Measurements from ENCODE around the gene PBX4.

The PBX4 gene

DNA sequence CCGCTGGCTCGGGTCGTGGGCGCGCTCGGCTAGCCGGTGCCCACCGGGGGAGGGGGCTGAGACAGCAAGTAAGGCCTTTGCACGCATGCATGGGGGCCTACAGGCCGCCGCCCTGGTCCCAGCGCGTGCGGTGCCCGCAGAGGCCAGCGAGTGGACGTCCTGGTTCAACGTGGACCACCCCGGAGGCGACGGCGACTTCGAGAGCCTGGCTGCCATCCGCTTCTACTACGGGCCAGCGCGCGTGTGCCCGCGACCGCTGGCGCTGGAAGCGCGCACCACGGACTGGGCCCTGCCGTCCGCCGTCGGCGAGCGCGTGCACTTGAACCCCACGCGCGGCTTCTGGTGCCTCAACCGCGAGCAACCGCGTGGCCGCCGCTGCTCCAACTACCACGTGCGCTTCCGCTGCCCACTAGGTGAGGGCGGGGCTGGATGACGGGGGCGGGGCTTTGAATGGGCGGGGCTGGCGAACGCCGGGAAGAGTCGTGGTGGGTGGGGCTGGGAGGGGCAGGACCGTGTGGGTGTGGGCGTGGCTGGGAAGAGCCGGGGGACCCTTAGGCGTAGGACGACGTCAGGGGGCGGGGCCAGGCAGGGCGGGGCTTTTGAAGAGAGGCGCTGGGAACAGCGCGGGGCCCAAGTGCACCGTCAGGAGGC is 78.3 kb downstream of the PBX4 start:
- peak; percentile 40 for DNase-seq (ENCODE audit: low spot score)

DNA sequence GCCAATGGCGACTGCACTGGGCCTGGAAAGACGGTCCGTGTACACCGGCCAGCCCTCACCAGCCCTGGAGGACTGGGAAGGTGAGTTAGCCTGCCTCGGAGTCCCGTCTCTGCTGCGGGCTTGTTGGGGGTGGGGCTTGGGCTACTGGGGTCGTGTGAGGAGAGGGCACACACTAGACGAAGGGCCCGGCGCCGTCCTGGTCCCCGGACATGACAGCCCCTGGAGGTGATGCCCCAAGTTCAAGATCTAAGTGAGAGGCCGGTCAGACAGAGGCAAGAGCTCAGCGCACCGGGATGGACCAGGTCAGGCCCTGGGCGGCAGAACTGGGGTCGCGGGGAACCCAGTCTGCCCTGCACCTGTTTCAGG is 78.8 kb downstream of the PBX4 start:
- no peak for DNase-seq (ENCODE audit: low spot score)

DNA sequence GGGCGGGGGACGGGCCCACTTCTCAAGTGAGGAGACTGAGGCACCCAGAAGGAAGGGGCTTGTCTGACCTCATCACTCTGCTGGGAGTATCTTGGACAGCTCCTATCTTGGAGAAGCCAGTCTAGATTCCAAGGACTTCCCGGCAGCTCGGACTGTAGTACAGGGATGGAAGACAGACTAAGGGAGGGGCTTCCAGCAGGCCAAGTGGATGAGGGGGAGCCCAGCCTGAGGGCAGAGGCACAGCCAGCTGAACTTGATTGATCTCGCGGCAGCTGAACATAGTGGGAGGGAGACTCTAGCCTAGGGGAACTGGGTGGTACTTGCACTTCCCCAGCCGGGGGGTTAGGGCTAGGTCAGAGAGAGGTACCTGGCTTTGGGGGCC is 79.7 kb downstream of the PBX4 start:
- no peak for DNase-seq (ENCODE audit: low spot score)

DNA sequence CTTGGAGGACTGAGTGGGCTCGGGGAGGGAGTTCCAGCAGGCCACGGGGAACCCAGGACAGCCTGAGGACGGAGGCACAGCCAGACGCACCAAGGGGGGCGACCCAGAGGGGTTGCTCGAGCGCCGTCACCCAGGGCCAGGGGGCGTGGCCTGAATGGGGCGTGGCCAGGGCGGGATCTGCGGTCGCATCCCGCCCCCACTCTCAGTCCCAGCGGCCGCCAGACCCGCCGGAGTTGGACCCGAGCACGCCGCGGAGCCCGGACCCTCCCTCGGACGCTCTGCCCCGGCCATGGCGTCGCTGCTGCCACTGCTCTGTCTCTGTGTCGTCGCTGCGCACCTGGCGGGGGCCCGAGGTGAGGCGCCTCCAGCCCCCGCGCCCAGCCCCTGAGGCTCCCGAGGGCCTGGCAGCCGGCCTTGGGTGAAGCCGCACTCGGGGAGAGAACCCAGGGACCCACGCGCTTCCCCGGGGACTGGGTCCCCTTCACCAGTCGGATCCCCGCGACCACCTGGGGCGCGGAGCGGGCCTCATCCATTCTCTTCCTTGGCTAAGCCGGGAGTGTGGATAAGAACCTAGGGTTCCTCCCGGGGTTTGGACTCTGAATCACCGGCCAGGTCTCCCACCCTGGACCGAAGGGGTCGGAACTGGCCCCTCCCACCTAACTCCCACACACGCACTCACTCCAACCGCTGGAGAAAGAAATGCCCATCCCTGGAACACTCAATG is 80.3 kb downstream of the PBX4 start, which contains the start of gene CILP2:
Gene CILP2 (plus strand): TSS at position 205 of the 724 bp plus-strand sequence. CDS start 85 bp downstream, at position 290.
- DNase-seq (ENCODE audit: low spot score) = peak; percentile 50

DNA sequence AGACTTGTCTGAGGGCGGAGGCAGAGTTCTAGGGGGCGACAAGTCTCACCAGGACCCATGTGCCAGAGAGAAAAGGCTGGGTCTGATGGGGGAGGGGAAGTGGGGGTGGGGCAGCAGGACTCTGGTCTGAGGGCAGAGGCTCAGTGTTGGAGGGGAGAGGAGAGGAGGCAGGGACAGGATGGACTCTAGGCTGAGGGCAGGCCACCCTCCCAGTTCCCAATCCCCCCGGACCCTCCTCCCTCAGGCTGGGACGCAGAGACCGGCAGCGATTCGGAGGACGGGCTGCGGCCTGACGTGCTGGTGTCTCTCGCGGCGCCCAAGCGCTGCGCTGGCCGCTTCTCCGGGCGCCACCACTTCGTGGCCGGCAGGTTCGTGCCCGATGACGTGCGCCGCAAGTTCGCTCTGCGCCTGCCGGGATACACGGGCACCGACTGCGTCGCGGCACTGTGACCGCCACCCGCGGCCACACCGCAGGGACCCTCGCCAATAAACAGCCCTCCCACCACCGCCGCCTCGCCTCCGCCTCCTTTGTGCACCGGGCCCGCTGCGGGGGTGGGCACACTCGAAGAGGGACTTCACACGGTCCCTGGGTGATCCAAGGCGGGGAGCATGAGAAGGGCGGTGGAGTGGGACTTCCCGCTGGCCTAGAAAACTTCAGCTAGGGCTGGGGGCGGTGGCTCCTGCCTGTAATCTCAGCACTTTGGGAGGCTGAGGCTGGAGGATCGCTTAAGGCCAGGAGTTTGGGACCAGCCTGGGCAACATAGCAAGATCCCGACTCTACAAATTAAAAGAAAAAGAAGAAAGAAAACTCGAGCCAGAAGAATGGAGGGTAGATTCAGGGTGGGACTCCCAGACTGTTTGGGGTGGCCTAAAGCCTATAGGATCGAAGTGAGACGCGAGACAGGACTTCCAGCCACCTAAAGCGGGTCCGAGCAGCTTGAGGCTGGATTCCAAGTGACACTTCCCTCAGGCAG is 81.1 kb downstream of the PBX4 start:
- DNase-seq (ENCODE audit: low spot score) = no peak

DNA sequence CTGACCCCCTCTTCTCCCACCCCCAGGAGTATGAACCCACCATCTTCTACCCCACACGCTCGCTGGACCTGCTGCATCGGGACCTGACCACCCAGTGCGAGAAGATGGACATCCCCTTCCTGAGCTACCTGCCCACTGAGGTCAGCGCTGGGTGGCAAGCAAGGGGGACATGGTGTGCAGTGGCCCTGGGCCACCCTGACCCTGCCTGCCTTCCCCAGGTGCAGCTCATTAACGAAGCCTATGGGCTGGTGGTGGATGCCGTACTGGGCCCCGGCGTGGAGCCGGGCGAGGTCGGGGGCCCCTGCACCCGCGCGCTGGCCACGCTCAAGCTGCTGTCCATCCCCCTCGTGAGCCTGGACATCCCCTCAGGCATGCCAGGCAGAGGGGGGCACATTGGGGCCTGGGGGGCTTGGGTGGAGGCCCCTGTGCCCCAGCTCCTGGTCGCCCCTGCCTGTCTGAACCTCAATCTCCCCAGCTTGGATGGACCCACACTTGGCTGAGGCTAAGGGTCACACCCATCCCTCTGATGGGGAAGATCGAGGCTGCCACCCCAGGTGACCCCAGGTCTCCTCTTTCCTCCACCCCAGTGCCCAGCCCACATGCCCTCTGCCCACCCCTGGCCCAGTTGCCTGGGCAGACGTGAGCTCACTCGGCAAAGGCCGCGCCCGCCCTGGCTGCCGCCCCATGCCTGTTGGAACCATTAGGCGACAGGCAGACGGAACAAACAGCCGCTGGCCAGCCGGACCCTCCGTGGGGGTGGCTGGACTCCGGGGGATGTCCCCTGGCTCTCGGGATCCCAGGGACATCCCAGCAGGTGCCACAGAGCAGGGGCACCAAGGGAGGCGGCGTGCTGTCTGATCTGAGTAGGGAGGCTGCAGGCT is 82.9 kb downstream of the PBX4 start:
- DNase-seq (ENCODE audit: low spot score) = no peak

DNA sequence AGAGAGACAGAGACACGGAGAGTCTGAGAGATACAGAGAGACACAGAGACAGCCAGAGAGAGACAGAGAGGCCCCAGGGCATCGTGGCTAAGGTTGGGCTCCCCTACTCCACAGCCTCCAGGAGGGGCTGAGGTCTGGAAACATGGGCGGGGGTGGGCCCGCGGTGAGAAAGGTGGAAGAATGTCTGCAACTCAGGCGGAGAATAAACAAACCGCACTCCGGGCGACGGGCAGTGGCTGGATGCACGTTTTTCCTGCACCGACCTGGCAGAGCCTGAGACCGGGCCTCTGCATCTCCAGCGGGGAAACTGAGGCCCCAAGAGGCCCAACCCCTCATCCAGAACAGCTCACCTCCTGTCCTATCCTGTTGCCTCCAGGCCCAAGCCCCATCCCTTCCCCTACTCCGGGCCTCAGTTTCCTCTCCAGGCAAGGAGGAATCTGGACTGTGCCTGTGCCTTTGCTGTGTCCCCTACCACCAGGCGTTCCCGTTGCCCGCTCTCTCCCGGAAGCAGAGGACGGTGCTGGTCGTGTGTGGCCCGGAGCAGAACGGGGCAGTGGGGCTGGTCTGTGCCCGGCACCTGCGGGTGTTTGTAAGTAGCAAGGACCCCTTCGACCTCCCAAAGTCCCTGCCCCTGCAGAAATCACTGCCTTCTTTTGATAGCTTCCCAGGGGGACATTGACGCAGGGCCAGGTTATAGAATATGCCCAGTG is 83.8 kb downstream of the PBX4 start:
- no peak for DNase-seq (ENCODE audit: low spot score)

DNA sequence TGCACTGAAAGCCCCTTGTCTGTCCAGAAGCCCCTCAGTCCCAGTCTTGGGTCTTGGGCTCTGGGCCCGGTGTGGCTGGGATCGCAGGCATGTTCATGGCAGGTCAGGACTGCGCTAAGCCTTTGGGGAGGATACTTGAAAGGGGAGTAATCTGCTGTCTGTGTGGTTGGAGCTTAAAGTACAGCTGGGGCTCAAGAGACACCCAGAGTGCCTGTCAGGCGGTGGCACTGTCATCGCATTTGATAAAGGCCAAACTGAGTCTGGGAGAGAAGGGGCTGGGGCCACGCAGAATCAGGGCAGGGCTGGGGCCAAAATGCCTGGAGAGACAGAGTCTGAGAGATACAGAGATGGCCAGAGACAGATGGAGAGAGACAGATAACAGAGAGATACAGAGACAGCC is 84.6 kb downstream of the PBX4 start:
- DNase-seq (ENCODE audit: low spot score) = no peak

DNA sequence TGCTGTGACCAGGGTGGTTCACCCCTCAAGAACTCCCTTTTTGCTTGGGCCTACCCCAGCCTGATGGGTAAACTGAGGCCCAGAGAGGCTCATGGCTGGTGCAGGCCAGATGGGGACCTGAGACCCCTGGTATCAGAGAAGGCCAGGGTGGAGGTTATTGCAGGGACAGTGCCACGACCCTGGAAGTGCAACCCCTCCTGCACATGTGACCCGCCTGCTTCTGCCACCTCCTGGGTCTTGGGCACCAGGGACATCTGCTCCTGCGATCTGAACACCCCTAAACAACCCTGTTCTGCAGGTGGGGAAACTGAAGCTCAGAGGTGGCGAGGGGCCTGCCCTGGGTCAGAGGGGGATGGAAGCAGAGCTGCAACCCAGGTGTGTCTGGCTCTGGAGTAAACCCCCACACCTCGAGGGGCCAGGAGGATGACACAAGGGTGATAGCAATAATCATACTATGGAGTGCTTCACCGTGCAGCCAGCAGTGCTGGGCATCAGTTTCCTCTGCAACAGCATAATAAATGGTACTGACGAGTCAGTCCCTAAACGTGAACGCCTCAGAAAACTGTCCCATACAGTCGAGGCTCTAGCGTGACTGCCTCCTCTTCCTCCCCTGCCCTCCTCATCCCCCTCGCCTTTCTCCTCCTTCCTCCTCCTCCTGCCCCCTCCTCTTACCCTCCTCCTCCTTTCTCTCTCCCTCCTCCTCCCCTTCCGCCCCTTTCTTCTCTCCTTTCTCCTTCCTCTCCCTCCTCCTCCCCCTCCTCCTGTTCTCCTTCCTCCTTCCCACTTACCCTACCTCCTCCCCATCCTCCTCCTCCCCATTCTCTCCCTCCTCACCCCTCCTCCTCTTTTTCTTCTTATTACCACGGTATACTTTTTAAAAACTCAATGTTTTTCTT is 85.4 kb downstream of the PBX4 start:
- DNase-seq (ENCODE audit: low spot score) = no peak

DNA sequence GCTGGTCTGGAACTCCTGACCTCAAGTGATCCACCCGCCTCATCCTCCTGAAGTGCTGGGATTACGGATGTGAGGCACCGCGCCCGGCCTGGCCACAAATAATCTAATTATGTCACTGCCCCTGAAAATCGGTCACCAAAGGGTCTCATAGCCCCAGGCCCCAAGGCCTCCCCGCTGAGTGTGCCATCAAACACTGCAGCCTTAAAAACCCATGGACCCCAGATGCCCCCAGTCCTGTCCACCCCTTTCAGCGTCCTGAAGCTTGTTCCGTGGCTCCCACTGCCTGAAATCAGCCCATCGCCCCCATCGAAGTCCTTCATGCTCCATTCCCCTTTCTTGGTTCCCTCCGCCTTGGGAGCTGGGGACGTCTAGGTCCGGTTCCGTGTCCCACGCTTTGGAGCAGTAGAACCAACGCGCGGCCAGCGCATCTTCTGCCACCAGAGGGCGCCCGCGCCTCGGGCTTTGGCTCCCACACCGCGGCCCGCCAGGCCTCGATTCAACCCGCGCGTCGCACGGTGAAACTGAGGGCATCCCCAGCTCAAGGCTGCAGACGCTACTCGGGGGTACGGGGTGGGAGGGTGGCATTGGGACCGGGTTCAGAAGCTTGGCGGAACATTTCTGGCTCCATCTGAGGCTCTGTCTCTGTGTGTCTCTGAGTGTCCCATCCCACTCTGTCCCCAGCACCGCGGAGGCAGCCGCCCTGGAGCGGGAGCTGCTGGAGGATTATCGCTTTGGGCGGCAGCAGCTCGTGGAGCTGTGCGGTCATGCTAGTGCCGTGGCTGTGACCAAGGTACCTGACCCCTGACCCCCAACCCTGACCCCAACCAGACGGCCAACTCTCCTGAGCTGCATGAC is 86.3 kb downstream of the PBX4 start:
- DNase-seq (ENCODE audit: low spot score) = peak; percentile 59

DNA sequence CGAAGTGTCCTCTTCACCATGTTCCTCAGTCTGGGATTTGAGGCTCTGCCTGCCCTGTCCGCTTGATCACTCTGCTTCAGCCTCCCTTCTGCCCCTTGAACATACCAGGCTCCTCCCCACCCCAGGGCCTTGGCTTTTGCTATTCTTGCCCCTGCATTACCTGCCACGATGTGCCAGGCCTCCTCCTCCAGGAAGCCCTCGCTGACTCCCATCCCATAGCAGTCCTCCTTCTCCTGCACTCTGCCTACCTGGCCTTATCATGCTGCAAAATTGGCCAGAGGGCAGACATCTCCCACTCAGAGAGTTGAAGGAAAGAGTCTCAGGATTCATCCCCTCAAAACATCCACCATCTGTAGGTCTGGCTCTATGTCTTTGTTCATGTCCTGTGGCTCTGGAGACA is 87.6 kb downstream of the PBX4 start:
- DNase-seq (ENCODE audit: low spot score) = no peak

DNA sequence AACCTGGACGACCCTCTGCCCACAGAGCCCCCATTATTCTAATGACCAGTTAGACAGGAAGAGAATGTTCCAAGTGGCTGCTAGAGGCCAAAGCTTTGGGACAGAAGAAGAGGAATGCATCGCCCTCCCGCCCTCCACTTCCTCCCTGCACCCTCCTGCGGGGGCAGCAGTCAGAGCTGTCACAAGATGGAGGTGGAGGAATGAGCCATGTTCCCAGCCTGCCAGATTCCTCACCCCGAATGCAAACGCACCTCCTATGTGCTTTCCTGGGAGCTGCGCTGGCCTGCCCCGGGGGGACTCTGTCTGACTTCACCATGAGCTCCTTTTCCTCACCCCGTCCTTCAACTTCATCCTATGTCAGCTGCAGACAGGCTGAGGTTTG is 88.1 kb downstream of the PBX4 start:
- no peak for DNase-seq (ENCODE audit: low spot score)

DNA sequence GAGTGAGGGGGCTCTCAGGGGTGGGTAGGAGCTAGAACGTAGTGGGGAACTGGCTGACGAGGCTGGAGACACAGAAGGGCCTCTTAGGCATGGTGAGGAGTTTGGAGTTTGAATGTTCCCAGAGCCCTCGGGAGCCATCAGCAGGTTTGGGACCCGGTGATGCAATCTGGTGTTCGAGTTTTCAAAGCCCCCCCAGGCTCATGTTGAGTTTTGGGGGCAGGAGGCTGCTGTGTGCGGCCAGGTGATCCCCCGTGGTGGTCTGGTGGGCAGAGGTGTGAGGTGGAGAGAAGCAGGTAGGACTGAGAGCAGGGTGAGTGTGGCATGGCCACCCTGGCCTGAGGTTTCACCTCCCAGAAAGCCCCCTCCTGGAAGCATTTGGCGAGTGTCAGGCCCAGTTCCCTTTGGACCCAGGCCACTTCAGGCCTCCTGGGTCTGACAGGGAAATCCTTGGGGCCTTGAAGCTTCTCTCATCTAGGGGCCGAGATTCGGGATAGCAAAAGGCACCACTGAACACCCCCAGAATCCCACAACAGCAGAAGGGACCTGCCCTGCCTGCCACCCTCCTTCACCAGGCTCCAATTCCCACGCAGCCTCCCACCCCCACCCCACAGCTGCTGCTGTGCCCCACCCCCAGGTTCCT is 88.6 kb downstream of the PBX4 start:
- no peak for DNase-seq (ENCODE audit: low spot score)

DNA sequence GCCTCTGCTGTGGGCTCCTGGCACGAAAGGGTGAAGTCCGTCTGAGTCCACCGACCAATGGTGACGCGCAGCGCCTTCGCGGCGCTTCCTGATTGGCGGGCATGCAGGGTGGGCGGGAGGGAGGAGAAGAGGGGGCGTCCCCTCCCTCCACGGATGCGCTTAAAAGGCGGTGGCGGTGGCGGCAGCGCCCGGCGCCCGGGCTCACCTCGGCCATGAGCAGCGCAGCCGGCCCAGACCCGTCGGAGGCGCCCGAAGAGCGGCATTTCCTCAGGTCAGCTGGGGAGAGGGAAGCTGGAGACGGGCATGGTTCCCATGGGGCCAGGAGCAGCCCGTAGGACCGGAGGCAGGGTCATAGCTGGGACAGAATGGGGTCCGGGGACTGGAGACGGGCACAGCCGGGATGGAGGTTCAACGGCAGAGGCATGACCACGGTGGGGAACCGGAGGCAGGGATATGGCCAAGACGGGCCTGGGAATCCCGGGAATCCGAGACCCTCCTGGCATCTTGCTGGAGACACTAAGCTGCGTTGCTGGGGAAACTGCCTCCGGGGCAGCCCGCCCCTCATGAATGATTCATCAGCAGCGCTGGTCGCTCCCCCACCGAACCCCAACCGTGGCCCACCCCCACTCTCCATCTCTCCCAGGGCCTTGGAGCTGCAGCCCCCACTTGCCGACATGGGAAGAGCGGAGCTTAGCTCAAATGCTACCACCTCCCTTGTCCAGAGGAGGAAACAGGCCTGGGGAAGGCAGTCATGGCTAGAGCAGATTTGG is 89.6 kb downstream of the PBX4 start, which contains the start of gene YJEFN3:
Gene YJEFN3 (plus strand): TSS at position 191 of the 770 bp plus-strand sequence. CDS start 22 bp downstream, at position 213.
- DNase-seq (ENCODE audit: low spot score) = peak; percentile 64

DNA sequence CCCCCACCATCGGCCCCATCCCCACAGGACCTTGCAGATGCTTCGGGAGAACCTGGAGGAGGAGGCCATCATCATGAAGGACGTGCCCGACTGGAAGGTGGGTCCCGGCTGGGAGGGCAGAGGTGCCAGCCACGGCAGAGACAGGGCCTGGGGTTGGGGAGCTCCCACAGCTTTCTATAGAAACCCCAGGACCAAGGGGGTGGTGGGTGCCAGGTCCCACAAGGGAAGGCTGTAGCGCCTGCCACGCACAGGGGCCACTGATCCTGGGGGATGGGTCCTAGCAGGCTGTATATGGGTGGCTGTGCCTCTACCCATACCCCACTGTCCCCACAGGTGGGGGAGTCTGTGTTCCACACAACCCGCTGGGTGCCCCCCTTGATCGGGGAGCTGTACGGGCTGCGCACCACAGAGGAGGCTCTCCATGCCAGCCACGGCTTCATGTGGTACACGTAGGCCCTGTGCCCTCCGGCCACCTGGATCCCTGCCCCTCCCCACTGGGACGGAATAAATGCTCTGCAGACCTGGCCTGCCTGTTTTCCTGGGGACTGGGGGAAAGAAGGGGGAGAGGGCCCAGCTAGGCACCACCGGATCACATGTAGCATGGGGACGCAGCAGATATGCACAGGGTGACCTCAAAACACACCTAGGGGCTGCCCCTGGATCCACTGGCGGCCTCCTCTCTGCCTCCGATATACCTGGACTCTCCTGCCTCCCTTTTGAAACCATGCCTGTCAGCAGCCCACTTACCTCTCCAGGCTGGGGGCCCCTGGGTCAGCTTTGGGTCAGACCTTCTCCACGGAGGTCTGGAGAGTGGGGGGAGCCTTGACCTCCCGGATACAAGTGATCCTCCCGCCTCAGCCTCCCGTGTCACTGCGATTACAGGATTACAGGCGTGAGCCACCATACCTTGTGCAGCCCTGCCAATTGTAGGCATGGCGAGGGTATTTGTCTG is 90.5 kb downstream of the PBX4 start:
- no peak for DNase-seq (ENCODE audit: low spot score)

DNA sequence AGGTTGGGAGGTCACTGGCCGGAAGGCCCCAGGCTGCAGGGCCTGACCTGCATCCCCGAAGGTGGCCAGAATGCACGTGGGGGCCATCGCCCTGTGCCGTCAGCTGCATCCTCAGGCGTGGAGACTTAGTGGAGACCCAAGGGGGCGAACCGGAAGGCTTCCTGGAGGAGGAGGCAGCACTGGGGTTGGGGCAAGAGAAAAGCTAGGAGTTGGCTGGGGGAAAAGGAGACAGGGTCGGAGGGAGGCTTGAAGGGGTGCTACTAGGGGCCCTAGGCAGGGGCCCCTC is 91.2 kb downstream of the PBX4 start:
- DNase-seq (ENCODE audit: low spot score) = no peak

Data from SK-N-DZ (cell line).